ENCODE measurements around the gene USP2. TPM values are rescaled to one million over a fixed set of nuclear protein-coding genes. Genes with fewer than 3 reads are reported as not detected.
A peak's percentile ranks its signal among the peaks of the same experiment; 100 is the strongest.

USP2 gene
- total and polyA plus RNA-seq, 2 of the 4 experiments (the other 2 are of a cell fraction), result 0.18 to 0.79 TPM

DNA sequence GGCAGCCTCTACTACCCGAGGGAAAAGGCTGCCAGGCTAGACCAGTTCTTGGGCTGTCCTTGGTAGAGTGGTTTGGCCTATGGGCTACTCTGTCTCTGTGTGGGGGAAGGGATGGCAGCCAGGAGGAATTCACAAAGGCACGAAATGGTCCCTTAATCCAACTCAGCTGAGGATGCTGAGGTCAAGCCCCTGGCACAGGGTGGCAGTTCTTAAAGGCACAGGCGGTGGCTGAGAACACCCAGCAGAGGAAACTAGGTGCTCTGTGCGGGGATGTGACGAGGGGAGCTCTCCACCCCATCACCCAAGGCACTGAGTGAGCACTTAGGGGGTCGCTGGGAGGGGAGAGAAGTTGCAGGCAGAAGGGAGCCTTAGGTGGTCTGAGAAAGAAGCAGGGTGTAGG lies 34.9 kb downstream of the USP2 start, which contains the start of gene MFRP:
TSS of gene MFRP (minus strand) at position 101 of the 400 bp plus-strand sequence. CDS start 192 bp downstream, outside the sequence.
- no peak within 1 kb of the TSS for H3K4me2 ChIP-seq (ENCODE audit: low read depth, low read length)
- H3K9ac ChIP-seq (ENCODE audit: low read depth, low read length), result no peak within 1 kb of the TSS
- H3K9me3 ChIP-seq (ENCODE audit: control insufficient read depth, insufficient read depth, low read length), result no peaks in the 10 kb centered on the region
- in situ Hi-C loops (cut with MboI; ENCODE audit: low sequenced_read_pairs) (no loop called here), intact Hi-C loops (cut with micrococcal nuclease) (no loop called here), dilution Hi-C loops (cut with HindIII; ENCODE audit: low sequenced_read_pairs, unreplicated experiment) (no loop called here)
- no peak within 1 kb of the TSS for H3K56ac ChIP-seq (ENCODE audit: extremely low read depth, insufficient read depth, low read length)
- no peak within 1 kb of the TSS for H2BK120ac ChIP-seq (ENCODE audit: low read depth, low read length)
- ChIA-PET POLR2A (ENCODE audit: unreplicated experiment) (no interaction called here), CTCF (no interaction called here)
- H3K23ac ChIP-seq (ENCODE audit: low read depth, low read length), result no peak within 1 kb of the TSS
- H3K4me1 ChIP-seq (ENCODE audit: control insufficient read depth, insufficient read depth, low read length), result no peaks in the 10 kb centered on the region
- H3K27me3 ChIP-seq (ENCODE audit: control insufficient read depth, insufficient read depth, low read length), result peaks cover 36% of the 10 kb centered on the region
- ATAC-seq (ENCODE audit: low read depth) (no peak), DNase-seq (no peak)
- no peak within 1 kb of the TSS for H4K91ac ChIP-seq (ENCODE audit: insufficient read depth, low read depth, low read length)
- no peak within 1 kb of the TSS; the same call in 1 of the 2 replicates for H3K14ac ChIP-seq (replicated peaks; ENCODE audit: low read depth, low read length)
- no peaks in the 10 kb centered on the region for H3K36me3 ChIP-seq (ENCODE audit: control insufficient read depth, insufficient read depth, low read length)
- H2AK9ac ChIP-seq (replicated peaks; ENCODE audit: low read depth, low read length, poor library complexity), result no peak within 1 kb of the TSS
- BruUV-seq (replicated peaks), result no TSS peak
- H2BK20ac ChIP-seq (ENCODE audit: low read depth, low read length), result no peak within 1 kb of the TSS
- TF ChIP-seq SMC3 (IDR thresholded peaks at IDR 0.05; ENCODE audit: low read depth, low read length) (no peak), NFE2L2 (IDR thresholded peaks at IDR 0.05; ENCODE audit: low read depth, low read length) (no peak), MAZ (IDR thresholded peaks at IDR 0.05; ENCODE audit: borderline replicate concordance, low read depth, low read length) (no peak), BHLHE40 (IDR thresholded peaks at IDR 0.05; ENCODE audit: low read depth, low read length) (no peak), RAD21 (IDR thresholded peaks at IDR 0.05; ENCODE audit: low read length) (no peak), CEBPB (IDR thresholded peaks at IDR 0.05; ENCODE audit: low read depth, low read length) (no peak), USF2 (IDR thresholded peaks at IDR 0.05; ENCODE audit: low read depth, low read length) (no peak), MAFK (IDR thresholded peaks at IDR 0.05; ENCODE audit: low read depth, low read length) (no peak), POLR2A (IDR thresholded peaks at IDR 0.05; ENCODE audit: low read depth, low read length) (no peak), FOS (IDR thresholded peaks at IDR 0.05; ENCODE audit: low read depth, low read length) (no peak), RCOR1 (IDR thresholded peaks at IDR 0.05; ENCODE audit: insufficient replicate concordance, low read length) (no peak), MXI1 (IDR thresholded peaks at IDR 0.05; ENCODE audit: borderline replicate concordance, low read depth, low read length) (no peak), RFX5 (IDR thresholded peaks at IDR 0.05; ENCODE audit: low read depth, low read length) (no peak), ELK1 (IDR thresholded peaks at IDR 0.05; ENCODE audit: borderline replicate concordance, low read depth, low read length) (no peak), CHD1 (IDR thresholded peaks at IDR 0.05; ENCODE audit: low read depth, low read length) (no peak)
- TF ChIP-seq, protein P1, sequence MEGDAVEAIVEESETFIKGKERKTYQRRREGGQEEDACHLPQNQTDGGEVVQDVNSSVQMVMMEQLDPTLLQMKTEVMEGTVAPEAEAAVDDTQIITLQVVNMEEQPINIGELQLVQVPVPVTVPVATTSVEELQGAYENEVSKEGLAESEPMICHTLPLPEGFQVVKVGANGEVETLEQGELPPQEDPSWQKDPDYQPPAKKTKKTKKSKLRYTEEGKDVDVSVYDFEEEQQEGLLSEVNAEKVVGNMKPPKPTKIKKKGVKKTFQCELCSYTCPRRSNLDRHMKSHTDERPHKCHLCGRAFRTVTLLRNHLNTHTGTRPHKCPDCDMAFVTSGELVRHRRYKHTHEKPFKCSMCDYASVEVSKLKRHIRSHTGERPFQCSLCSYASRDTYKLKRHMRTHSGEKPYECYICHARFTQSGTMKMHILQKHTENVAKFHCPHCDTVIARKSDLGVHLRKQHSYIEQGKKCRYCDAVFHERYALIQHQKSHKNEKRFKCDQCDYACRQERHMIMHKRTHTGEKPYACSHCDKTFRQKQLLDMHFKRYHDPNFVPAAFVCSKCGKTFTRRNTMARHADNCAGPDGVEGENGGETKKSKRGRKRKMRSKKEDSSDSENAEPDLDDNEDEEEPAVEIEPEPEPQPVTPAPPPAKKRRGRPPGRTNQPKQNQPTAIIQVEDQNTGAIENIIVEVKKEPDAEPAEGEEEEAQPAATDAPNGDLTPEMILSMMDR (conservative IDR thresholded peaks at IDR 0.05; ENCODE audit: low read depth, low read length), result no peak
- no peak within 1 kb of the TSS for H3K18ac ChIP-seq (ENCODE audit: low read depth, low read length)
- WGBS, 2 experiments (ENCODE audit: extremely low coverage in 2 of 2, insufficient read length in 1 of 2), result no CpG with 5 or more reads among the region's 6 CpGs
- peak within 1 kb of the TSS; percentile 16 for H2AK5ac ChIP-seq (ENCODE audit: low read depth, low read length)
- no peaks in the 10 kb centered on the region for H3K9me1 ChIP-seq (ENCODE audit: insufficient read depth, low read length)
- no peak within 1 kb of the TSS for H2AFZ ChIP-seq (replicated peaks; ENCODE audit: low read length, poor library complexity)
- H3K79me1 ChIP-seq (ENCODE audit: low read depth in 1 of 2, low read length in 2 of 2), result no peaks in the 10 kb centered on the region
- H2BK15ac ChIP-seq (ENCODE audit: low read depth, low read length), result no peak within 1 kb of the TSS
- no peak within 1 kb of the TSS for H4K5ac ChIP-seq (ENCODE audit: low read depth, low read length)
- no peak within 1 kb of the TSS for H3K4ac ChIP-seq (ENCODE audit: low read depth, low read length)
- H4K20me1 ChIP-seq (ENCODE audit: insufficient read depth, low read length), result no peaks in the 10 kb centered on the region
- H4K8ac ChIP-seq (ENCODE audit: low read depth in 2 of 2, low read length in 2 of 2), result no peak within 1 kb of the TSS
- no peak within 1 kb of the TSS for H3K4me3 ChIP-seq (ENCODE audit: insufficient read depth, low read depth, low read length)
- no peak within 1 kb of the TSS for H2BK5ac ChIP-seq (ENCODE audit: low read depth, low read length, poor library complexity, severe bottlenecking)
- no peak within 1 kb of the TSS for H3K27ac ChIP-seq (ENCODE audit: insufficient read depth, low read length)

Measured in IMR-90 (cell line).